DND-41 (cell line): ENCODE data around the gene BCAP29.
"Not testable (repeated sequence)": the region's sequence is repeated elsewhere in the genome, so short reads cannot be mapped to it uniquely, and the experiment has no call there.

Source experiments
- ATAC-seq: fragments of 200-7000 bp; cut with Tn5 transposase; 3 replicates; pipeline ENCODE4 v1.9.1; 2021; ENCODE audit warnings: low read depth; ENCODE audit not compliant: insufficient read depth
- DNase-seq: peaks from one replicate; pipeline ENCODE4 v3.0.0-alpha.2; 2020
- H2AFZ ChIP-seq: 2 replicates; pipeline ENCODE4 v1.6.0; 2012; ENCODE audit warnings: low read depth, low read length
- H3K27ac ChIP-seq: 2 replicates; pipeline ENCODE4 v1.5.1; 2012; ENCODE audit warnings: low read length, inconsistent platforms
- H3K27me3 ChIP-seq: fragments of 200-600 bp; sonication (generic); 2 replicates; pipeline ENCODE4 v1.6.0; 2012; ENCODE audit warnings: low read length, mild to moderate bottlenecking, inconsistent platforms; ENCODE audit not compliant: insufficient read depth, poor library complexity
- H3K36me3 ChIP-seq: 2 replicates; pipeline ENCODE4 v1.5.1; 2012; ENCODE audit warnings: low read length, inconsistent platforms; ENCODE audit not compliant: insufficient read depth
- H3K4me1 ChIP-seq: 2 replicates; pipeline ENCODE4 v1.5.1; 2012; ENCODE audit warnings: mild to moderate bottlenecking, low read length; ENCODE audit not compliant: insufficient read depth
- H3K4me2 ChIP-seq: 2 replicates; pipeline ENCODE4 v1.6.0; 2012; ENCODE audit warnings: mild to moderate bottlenecking, moderate library complexity, low read length, inconsistent platforms; ENCODE audit not compliant: insufficient read depth
- H3K4me3 ChIP-seq, 2 experiments: fragments of 200-600 bp in 1 of 2; shearing (Covaris generic) in 1 of 2; 2 replicates each; pipeline ENCODE4 v1.5.1; 2012 to 2016; ENCODE audit warnings: inconsistent platforms in 2 of 2, low read length in 2 of 2, mild to moderate bottlenecking in 2 of 2, low read depth in 1 of 2, moderate library complexity in 1 of 2
- H3K79me2 ChIP-seq: 2 replicates; pipeline ENCODE4 v1.6.0; 2012; ENCODE audit warnings: low read length, inconsistent platforms; ENCODE audit not compliant: insufficient read depth
- H3K9ac ChIP-seq: 2 replicates; pipeline ENCODE4 v1.6.0; 2012; ENCODE audit warnings: low read depth, mild to moderate bottlenecking, inconsistent platforms, low read length, moderate library complexity
- H3K9me3 ChIP-seq: 2 replicates; pipeline ENCODE4 v1.5.1; 2012; ENCODE audit warnings: low read length, moderate library complexity, mild to moderate bottlenecking, inconsistent platforms; ENCODE audit not compliant: insufficient read depth, severe bottlenecking
- H4K20me1 ChIP-seq: 2 replicates; pipeline ENCODE4 v1.6.0; 2012; ENCODE audit warnings: low read length; ENCODE audit not compliant: insufficient read depth
- EZH2 ChIP-seq: IDR thresholded peaks from 3 replicates; pipeline ENCODE4 v1.6.1; 2012; ENCODE audit warnings: borderline replicate concordance, low read depth, mild to moderate bottlenecking, moderate library complexity, low read length, inconsistent platforms; ENCODE audit not compliant: severe bottlenecking
- TF ChIP-seq, protein P1 (sequence below): IDR thresholded peaks from 2 replicates; pipeline ENCODE4 v1.5.1; 2012; ENCODE audit warnings: borderline replicate concordance, low read length, moderate library complexity, mild to moderate bottlenecking; ENCODE audit not compliant: poor library complexity, severe bottlenecking; ENCODE audit errors: extremely low read depth

BCAP29 gene

DNA sequence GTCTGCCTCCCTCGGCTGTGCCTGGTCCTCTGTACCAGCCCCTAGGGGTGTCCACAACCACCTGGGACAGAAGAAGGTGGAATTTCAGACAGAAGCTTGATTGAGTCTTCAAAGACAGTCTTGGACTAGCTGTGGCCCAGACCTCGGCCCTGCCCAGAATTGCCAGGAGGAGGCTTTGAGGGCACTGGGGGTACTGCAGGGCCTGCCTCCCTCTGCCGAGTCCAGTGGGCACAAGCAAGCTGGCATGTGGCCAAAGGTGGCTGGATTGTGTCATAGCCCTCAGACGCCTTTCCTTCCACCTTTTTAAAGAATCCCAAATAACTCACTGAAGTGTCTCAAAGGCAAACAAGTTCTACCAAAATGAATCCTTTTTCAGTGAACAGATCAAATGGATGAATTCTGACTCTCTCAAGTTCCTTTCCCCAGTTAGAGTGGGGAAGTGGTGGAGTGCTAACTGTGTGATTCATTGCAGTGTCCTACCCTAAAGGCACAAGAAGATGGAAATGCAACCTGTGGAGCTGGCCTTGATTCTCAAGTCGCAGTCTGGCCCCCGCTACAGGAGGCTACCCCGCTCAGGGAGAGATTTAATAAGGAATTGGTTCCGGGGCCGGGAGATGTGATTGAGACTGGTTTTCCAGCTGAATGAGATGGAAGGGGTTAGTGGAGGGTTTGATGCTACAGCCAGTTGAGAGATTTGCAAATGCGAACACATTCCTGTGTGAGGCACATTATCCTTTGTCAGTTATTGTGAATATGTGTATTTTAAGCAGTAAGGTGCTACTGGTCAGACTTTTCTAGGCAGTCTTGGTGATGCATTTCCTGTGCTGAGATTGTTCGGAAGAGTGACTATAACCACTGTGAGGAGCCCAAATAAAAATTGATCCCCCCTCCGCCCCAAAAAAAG is 51.8 kb downstream of the BCAP29 start:
- no peaks in the 10 kb centered on the region for H3K79me2 ChIP-seq
- peaks cover 17% of the 10 kb centered on the region for H3K4me1 ChIP-seq
- H3K36me3 ChIP-seq = 0 out of 2 replicates have a peak, but pooled peaks cover 3% of the 10 kb centered on the region
- TF ChIP-seq, protein P1, sequence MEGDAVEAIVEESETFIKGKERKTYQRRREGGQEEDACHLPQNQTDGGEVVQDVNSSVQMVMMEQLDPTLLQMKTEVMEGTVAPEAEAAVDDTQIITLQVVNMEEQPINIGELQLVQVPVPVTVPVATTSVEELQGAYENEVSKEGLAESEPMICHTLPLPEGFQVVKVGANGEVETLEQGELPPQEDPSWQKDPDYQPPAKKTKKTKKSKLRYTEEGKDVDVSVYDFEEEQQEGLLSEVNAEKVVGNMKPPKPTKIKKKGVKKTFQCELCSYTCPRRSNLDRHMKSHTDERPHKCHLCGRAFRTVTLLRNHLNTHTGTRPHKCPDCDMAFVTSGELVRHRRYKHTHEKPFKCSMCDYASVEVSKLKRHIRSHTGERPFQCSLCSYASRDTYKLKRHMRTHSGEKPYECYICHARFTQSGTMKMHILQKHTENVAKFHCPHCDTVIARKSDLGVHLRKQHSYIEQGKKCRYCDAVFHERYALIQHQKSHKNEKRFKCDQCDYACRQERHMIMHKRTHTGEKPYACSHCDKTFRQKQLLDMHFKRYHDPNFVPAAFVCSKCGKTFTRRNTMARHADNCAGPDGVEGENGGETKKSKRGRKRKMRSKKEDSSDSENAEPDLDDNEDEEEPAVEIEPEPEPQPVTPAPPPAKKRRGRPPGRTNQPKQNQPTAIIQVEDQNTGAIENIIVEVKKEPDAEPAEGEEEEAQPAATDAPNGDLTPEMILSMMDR = no peak
- TF ChIP-seq EZH2 = no peak
- no peak for DNase-seq
- no peak overlapping the region for H3K4me3 ChIP-seq
- H3K9ac ChIP-seq = no peak overlapping the region
- H3K27ac ChIP-seq = no peak overlapping the region
- ATAC-seq = no peak
- no peak overlapping the region for H2AFZ ChIP-seq
- H3K27me3 ChIP-seq = no peaks in the 10 kb centered on the region
- H3K9me3 ChIP-seq = no peaks in the 10 kb centered on the region
- H4K20me1 ChIP-seq = no peaks in the 10 kb centered on the region
- H3K4me2 ChIP-seq = no peak overlapping the region

- Histone ChIP-seq H3K27ac (no peak overlapping the region), H4K20me1 (no peaks in the 10 kb centered on the region), H3K4me3 (no peak overlapping the region), H3K27me3 (no peaks in the 10 kb centered on the region), H3K36me3 (0 out of 2 replicates have a peak, but pooled peaks cover 3% of the 10 kb centered on the region), H3K4me1 (peaks cover 17% of the 10 kb centered on the region), H3K9me3 (no peaks in the 10 kb centered on the region), H3K4me2 (no peak overlapping the region), H2AFZ (no peak overlapping the region), H3K9ac (no peak overlapping the region), H3K79me2 (no peaks in the 10 kb centered on the region)
- no peak for ATAC-seq
- no peak for TF ChIP-seq EZH2
- TF ChIP-seq, protein P1 = no peak
- no peak for DNase-seq
Observed at GRCh38 chr7:107632492-107632865, 52.4 kb downstream of the BCAP29 start.

- DNase-seq (no peak), ATAC-seq (no peak; the same call in 2 of the 3 replicates)
- Histone ChIP-seq H3K9me3 (no peaks in the 10 kb centered on the region), H4K20me1 (no peaks in the 10 kb centered on the region), H3K36me3 (no peaks in the 10 kb centered on the region), H3K27ac (no peak overlapping the region), H3K4me2 (no peak overlapping the region), H3K4me3 (no peak overlapping the region), H2AFZ (no peak overlapping the region), H3K79me2 (no peaks in the 10 kb centered on the region), H3K27me3 (no peaks in the 10 kb centered on the region), H3K4me1 (peaks cover 4% of the 10 kb centered on the region; the same call in 1 of the 2 replicates), H3K9ac (no peak overlapping the region)
- TF ChIP-seq, protein P1 = no peak
- TF ChIP-seq EZH2 = no peak
Observed at GRCh38 chr7:107638594-107638993, 58.5 kb downstream of the BCAP29 start.

- H3K27me3 ChIP-seq, H3K4me2 ChIP-seq, H3K79me2 ChIP-seq, H3K9me3 ChIP-seq, H3K9ac ChIP-seq, ATAC-seq, H2AFZ ChIP-seq, H3K4me3 ChIP-seq, H4K20me1 ChIP-seq, H3K27ac ChIP-seq, DNase-seq, H3K36me3 ChIP-seq, H3K4me1 ChIP-seq: not testable (repeated sequence)
Observed at GRCh38 chr7:107639070-107639469, 59.0 kb downstream of the BCAP29 start.
